Activated CD4-positive, CD25-positive, alpha-beta regulatory T cell treated with anti-CD3 and anti-CD28 coated beads, Interleukin-2, amount 50 U/mL, for 16 hours (primary cell): ENCODE measurements around the gene PRRG2.

Source experiments
- DNase-seq: peaks from one replicate; pipeline ENCODE4 v3.0.0-alpha.2; 2020; ENCODE audit warnings: low read depth, low spot score

PRRG2 gene

GRCh38 chr19:49557641-49558325 is 23.3 kb upstream of the PRRG2 start:
- DNase-seq: no peak

- DNase-seq: no peak
Measured at GRCh38 chr19:49558591-49558990, 22.5 kb upstream of the PRRG2 start.

GRCh38 chr19:49559443-49559842 is 21.7 kb upstream of the PRRG2 start:
- DNase-seq: no peak

- no peak for DNase-seq
Measured at GRCh38 chr19:49559928-49560327, 21.2 kb upstream of the PRRG2 start.

GRCh38 chr19:49560358-49560900 is 20.7 kb upstream of the PRRG2 start:
- no peak for DNase-seq

- DNase-seq: no peak
Measured at GRCh38 chr19:49564616-49565045, 16.5 kb upstream of the PRRG2 start.

GRCh38 chr19:49565261-49565660 is 15.9 kb upstream of the PRRG2 start:
- no peak for DNase-seq

GRCh38 chr19:49566302-49566701 is 14.8 kb upstream of the PRRG2 start:
- DNase-seq: no peak

- DNase-seq: no peak
Measured at GRCh38 chr19:49567861-49568441, 13.2 kb upstream of the PRRG2 start.

GRCh38 chr19:49570138-49570856 is 10.8 kb upstream of the PRRG2 start:
- peak; percentile 63 for DNase-seq

- DNase-seq: no peak
Measured at GRCh38 chr19:49570997-49571676, 10.0 kb upstream of the PRRG2 start.

GRCh38 chr19:49573009-49573408 is 8.1 kb upstream of the PRRG2 start:
- no peak for DNase-seq

GRCh38 chr19:49573425-49573824 is 7.7 kb upstream of the PRRG2 start:
- no peak for DNase-seq

GRCh38 chr19:49574206-49574755 is 6.8 kb upstream of the PRRG2 start:
- DNase-seq: no peak

GRCh38 chr19:49579193-49579592 is 1.9 kb upstream of the PRRG2 start:
- DNase-seq: no peak

- no peak for DNase-seq
Measured at GRCh38 chr19:49579947-49580263, 1.2 kb upstream of the PRRG2 start.

GRCh38 chr19:49580264-49581006 is 681 bp upstream of the PRRG2 start, which contains the start of gene NOSIP:
Gene NOSIP (minus strand): TSS chr19:49580556. CDS start chr19:49560691, 19,865 bp downstream.
- peak; percentile 96 for DNase-seq

GRCh38 chr19:49583239-49583638 is 2.1 kb downstream of the PRRG2 start:
- no peak for DNase-seq

- no peak for DNase-seq
Measured at GRCh38 chr19:49585023-49585422, 3.9 kb downstream of the PRRG2 start.

GRCh38 chr19:49587227-49587626 is 6.1 kb downstream of the PRRG2 start:
- DNase-seq: no peak
